NOMO-1 treated with DMSO at 0.1 percent for 48 hours (cell line): ENCODE results near the gene SRSF7.
A peak's percentile ranks its signal among the peaks of the same experiment; 100 is the strongest.
"Not testable (repeated sequence)": the region's sequence is repeated elsewhere in the genome, so short reads cannot be mapped to it uniquely, and the experiment has no call there.

ENCODE experiments used
- DNase-seq: peaks from one replicate; lab custom pipeline; 2025; ENCODE audit not compliant: unreplicated experiment; lab: John Stamatoyannopoulos, UW

The SRSF7 gene

DNA sequence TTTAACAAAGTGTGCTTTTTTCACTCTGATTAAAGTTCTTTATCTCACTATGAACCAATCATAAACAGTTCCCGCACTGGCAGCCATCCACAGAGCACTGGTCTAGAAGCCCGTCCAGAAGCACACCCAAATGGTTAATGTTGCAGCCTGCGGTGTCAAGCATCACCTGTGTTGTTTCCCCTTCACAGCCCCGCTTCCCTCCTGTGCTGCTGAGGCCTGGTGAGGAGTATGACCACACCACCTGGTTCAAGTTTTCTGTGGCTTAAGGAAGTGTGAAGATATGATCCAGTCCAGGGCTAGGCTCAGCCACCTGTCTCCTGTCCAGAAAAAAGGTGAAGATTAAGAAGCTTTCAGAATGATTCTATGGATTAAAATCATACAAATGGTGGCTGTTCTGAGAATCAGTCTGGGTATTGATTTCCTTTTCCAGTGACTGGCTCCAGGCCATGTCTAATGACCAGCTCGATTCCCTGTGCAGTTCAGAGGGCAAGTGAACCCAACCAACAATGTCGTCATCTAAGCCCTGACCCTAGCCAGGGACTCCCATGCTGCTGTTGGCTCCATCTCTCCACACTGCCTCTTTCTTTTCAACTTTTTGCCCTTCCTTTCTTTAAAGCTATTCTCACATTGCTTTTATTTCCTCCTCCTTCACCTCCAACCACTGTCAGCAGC is 17.7 kb downstream of the SRSF7 start:
- DNase-seq = no peak

DNA sequence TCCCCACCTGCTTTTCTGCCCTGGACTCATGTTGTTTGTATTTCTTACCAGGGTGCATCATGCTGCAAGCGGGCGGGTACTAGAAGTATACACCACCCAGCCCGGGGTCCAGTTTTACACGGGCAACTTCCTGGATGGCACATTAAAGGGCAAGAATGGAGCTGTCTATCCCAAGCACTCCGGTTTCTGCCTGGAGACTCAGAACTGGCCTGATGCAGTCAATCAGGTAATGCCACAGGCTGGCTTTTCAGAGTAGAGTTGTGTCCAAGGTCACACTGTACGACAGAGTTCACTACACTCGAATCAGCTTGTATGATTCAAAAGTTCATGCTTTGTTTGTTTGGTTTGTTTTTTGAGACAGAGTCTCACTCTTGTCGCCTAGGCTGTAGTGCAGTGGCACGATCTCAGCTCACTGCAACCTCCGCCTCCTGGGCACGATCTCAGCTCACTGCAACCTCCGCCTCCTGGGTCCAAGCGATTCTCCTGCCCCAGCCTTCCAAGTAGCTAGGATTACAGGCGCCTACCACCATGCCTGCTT is 19.4 kb downstream of the SRSF7 start:
- no peak for DNase-seq

DNA sequence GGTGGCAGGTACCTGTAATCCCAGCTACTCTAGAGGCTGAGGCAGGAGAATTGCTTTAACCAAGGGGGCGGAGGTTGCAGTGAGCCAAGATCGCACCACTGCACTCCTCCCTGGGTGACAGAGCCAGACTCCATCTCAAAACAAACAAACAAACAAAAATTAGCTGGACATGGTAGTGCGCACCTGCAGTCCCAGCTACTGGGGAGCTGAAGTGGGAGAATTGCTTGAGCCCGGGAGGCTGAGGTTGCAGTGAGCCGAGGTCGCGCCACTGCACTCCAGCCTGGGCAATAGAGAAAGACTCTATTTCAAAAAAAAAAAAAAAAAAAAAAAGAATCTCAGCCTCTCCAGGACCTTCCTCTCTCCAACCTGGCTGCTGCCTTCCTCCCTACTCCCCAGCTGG is 20.1 kb downstream of the SRSF7 start:
- DNase-seq = no peak

DNA sequence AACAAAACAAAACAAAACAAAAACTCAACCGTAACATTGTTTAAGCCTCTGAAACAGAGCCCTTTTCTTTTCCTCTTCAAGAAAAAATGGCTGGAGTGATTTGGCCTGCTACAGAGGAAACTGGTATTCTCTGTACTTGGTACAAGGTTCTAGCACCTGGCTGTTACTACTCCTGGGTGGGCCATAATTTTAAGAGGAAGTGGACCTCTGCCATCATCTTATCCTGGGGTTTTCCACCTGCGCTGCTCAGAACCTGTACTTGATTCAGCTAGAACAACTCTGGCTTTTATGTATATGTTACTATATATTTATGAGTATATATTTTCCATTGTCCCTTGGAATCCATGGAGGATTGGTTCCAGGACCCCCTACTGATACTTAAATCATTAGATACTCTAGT is 22.5 kb downstream of the SRSF7 start:
- no peak for DNase-seq

DNA sequence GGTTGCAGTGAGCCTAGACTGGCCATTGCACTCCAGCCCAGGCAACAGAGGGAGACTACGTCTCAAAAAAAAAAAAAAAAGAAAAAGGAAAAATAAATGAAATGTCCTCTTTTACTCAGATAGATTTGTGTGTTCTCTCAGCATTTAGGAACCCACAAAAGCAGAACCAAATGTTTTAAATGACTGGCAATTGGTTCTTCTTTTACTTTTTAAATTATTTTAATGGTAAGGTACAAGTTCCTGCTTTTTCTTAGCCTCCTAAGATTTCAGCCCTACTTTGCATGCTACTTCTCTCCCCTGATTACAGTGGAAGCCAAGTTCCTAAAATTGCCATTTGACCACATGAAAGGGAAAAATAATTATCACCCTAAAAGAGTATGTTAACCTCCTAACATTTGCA is 23.5 kb downstream of the SRSF7 start:
- peak; percentile 47 for DNase-seq

DNA sequence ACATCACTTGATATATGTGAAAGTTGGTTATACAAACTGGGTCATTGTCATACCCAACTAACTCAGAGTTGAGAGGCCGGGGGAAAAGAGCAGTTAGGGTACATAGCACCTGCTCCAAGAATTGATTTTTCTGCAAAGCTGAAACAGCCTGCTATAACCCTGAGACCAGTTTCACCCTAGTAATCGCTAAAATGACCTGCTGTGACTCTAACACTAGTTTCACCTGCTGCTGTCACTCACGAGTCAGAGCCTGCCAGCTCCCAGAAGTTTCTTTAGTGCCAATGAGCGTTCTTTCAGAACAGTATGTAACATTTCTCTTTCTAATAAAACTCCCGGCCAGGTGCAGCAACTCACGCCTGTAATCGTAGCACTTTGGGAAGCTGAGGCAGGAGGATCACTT is 28.0 kb downstream of the SRSF7 start:
- no peak for DNase-seq

DNA sequence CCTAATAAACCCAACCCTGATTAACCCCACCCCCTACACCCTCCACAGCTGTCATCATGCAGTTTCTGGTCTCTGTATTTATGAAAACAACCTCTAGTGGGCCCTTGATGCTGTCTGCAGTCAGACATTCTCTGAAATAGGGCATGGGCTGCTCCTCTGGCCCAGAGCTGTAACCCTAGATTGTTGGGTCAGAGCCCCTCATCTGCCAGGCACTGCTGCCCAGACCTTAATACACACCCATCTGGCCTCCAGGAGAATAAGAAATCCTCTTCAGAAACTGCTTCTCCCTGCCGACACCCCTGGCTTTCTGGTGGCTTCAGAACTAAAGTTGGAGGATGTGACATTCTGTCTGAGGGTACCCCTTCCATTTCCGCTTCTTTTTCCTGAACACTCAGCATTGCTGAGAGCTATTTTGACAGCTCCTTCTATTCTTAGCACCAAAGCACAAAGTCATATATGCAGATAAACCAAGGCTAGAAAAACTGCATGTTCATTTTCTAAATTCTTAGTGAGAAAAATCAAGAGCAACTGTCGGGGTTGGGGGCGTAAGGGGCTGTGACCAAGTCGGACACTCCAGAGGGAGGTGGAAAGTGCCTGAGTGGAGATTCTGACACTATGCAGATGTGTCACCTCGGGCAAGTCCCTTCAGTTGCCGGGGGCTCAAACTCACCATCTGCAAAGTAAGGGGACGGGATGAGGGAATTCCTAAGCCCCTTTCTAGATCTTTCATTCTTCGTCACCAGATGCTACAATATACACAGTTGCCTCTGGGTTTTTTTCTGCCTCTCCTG is 28.7 kb downstream of the SRSF7 start:
- no peak for DNase-seq

DNA sequence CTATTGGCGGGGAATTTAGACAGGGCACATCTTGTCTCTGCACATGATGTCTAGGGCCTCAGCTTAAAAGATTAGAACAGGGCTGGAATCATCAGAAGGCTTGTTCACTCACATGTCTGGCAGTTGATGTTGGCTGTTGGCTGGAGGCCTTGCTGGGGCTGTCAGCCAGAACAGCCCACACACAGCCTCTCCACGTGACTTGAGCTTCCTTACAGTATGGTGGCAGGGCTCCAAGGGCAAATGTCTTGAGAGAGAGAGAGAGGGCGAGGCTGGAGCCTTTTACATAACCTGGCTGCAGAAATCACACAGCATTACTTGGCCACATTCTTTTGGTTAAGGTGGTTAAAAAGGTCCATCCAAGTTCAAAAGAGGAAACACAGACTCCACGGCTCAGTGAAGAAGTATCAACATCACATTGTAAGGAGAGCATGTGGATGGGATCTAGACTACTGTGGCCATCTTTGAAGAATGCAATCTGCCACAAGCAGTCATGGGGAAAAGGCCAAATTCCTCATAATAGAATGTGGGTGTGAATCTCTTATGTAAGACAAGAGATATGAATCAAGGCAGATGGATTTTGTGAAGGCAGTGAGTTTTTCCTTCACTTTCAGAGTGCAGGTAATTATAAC is 30.4 kb downstream of the SRSF7 start:
- no peak for DNase-seq

DNA sequence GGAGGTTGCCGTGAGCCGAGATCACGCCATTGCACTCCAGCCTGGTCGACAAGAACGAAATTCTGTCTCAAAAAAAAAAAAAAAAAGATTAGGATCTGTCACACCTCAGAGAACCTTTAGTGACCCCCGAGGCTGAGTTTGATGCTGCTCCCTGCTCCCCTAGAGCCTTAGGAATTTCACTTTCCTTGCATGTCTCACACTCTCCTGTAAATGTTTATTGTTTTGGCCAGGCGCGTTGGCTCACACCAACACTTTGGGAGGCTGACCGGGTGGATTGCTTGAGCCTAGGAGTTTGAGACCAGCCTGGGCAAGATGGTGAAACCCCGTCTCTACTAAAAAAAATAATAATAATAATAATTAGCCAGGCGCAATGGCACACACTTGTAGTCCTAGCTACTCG is 31.5 kb downstream of the SRSF7 start:
- DNase-seq = no peak

DNA sequence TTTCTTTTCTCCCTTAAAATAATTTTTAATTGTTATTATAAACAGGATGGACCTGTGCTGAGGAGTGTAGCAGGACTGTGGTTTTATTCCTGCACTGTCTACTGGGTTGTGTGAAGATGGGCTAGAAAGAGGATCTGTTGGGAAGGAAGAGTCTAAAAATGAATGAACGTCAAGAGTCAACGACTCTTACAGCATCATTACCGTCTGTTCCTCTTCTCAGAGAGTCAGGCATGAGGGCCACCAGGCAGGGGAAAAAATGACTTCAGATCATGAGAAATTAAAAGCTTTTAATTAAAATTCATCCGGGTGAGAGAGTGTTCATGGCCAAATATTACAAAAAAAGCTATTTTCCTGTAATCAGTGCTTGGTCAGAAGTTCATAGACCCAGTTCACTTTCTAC is 32.6 kb downstream of the SRSF7 start:
- DNase-seq = no peak

DNA sequence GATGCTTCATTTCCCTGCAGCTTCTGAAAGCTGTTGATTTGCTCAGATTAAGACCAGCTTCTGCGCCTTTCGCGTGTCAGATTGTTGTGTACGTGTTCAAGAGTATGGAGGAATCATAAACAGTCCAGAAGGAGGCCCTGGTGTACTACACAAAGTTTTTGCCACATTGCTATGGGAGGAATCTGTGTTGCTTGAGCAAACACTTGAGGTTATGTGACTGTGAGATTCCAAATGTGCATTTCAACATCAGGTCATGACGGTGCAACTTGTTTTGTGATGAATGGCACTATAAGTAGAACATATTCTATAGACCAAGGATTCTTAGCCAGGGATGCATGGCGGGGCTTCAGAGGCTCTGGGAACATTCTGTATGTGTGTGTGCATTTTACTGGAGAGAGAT is 35.0 kb downstream of the SRSF7 start:
- peak; percentile 32 for DNase-seq

DNA sequence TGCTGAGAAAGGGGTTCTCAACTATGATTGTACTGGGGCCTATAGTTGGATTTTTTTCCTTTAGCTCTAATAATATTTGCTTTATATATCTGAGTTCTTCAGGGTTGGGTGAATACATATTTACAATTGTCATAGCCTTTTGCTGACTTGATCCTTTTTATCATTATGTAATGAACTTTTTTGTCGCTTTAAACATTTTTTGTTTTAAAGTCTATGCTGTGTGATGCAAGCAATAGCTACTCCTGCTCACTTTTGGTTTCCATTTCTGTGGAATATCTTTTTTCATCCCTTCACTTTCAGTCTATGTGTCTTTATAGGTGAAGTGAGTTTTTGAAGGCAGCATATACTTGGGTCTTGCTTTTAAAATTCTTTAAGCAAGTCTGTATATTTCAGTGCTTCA is 36.2 kb downstream of the SRSF7 start:
- DNase-seq = not testable (repeated sequence)

DNA sequence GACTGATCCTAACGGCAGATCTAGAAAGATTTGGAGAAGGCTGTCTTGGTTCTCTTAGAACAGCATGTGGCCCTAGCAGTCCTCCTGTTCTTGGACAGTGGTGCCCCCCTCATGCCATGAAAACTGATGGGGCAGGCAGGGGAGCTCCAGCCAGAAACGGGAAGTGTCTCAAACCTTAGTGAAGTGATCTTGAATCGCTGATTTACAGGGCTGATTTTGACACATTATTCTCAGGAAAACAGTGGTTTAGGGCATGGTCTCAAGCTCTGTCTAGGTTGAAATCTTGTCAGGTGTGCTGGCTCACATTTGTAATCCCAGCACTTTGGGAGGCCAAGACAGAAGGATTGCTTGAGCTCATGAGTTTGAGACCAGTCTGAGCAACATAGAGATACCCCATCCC is 37.8 kb downstream of the SRSF7 start:
- DNase-seq = peak; percentile 20

DNA sequence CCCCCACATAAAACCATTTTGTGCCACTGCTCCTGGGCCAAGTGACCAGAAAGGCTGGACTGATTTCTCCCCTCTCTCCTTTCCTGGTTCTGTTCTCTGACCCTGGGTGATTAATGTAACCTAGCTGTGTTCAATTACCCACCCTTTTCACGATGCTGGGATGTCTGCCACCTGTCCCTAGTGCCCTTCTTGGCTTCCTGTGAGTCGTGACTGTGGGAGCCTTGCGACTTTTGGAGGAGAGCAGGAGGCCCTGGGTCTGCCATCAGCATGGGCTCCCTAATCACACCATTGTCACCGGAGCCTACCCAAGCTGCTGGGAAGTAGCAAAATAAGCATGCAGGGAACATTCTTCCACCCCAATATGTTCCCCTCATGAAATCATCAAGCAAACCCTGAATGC is 38.3 kb downstream of the SRSF7 start:
- no peak for DNase-seq

DNA sequence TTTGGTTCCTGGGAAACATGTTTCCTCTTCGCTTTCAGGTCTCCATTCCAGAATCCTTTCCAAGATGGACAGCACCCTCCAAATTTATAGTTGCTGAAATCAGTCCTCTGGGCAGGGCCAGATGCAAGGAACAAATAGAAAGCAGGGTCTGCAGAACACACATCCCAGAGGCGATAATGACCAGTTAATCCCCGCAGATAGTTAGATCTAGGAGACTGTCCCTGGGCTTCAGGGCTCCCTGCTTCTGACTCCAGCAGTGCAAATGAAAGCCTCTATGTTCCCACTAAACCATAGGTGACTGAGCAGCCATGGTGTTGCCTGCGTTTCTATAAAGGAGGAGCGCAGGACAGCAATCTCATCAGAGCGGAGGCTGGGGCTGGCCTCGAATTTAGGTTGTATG is 38.7 kb downstream of the SRSF7 start:
- no peak for DNase-seq

DNA sequence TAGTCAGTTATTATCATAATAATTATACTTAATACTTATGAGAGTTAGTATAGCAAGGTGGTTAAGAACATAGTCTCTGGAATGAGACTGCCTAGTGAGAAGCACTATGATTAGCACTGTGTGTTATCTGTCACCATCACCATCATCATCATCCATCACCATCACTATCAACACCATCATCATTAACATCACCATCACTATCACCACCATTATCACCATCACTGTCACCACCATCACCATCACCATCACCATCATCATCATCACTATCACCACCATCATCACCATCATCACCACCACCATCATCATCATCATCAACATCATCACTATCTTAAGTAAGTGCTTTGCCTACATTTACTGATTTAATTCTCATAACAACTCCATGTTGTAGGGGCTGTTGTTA is 39.6 kb downstream of the SRSF7 start:
- DNase-seq = no peak

DNA sequence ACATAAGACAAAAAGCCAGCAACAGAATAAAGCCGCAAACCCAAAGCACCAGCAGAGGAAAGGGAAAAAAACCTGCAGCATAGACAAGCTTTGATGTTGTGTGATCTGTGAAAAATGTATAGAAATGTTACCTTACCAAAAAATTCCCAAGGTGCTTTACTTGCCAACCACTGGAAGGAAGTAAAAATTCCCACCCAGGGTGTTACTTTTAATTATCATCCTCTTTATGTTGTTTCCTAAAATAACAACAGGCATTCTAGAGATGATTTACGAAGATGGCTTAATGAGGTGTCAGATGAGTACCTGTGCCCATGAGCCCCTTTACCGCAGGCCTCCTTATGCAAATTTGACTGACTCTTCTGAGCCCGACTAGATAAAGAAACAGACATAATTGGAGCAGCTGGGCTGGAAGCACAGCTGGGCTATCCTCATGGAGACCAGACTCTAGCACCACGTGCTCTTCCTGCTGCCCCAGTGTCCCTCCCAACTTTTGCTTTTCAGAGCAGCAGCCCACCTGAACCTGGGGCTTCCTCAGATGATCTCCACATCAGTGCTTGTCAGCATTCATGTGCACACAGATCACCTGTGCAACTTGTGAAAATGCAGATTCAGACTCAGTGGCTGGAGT is 41.5 kb downstream of the SRSF7 start:
- no peak for DNase-seq

DNA sequence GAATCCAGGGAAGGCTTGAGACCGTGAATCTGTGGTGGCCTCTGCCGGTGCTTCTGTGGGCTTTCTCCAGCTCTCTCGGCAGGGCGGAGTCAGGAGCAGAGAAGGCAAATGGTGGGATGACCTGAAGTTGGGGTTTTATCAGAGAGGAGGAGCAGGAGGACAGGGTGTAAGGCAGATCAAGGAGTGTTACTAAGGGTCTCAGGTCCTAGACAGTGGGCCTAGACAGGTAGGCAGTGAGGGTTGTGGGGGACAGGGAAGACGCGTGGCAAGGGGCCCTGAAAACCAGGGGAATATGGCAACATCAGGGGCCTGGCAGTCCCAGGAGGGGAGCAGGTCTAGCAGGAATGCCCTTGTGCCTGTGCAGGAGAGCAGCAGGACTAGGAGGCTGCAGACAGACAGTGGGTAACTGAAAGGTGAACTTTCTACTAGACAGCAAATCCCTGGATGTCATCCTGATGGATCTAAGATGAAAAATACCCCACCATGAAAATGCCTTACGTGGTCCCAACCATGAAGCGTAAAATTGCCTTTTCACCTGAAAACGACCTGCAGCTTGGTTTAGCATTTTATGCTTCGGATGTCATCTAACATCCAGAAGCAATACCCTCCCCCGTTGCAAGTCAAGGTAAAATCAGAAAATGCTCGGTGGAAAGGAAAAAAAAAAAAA is 42.1 kb downstream of the SRSF7 start:
- DNase-seq = no peak

DNA sequence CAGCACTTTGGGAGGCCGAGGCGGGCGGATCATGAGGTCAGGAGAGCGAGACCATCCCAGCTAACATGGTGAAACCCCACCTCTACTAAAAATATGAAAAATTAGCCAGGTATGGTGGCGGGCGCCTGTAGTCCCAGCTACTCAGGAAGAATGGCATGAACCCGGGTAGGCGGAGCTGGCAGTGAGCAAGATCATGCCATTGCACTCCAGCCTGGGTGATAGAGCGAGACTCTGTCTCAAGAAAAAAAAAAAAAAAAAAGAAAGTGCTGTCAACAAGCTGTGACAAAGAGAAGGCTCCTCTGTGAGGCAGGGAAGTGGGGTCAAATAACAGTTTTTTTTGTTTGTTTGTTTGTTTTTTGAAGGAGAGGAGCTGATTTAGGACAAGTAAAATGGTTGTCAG is 42.7 kb downstream of the SRSF7 start:
- DNase-seq = not testable (repeated sequence)

DNA sequence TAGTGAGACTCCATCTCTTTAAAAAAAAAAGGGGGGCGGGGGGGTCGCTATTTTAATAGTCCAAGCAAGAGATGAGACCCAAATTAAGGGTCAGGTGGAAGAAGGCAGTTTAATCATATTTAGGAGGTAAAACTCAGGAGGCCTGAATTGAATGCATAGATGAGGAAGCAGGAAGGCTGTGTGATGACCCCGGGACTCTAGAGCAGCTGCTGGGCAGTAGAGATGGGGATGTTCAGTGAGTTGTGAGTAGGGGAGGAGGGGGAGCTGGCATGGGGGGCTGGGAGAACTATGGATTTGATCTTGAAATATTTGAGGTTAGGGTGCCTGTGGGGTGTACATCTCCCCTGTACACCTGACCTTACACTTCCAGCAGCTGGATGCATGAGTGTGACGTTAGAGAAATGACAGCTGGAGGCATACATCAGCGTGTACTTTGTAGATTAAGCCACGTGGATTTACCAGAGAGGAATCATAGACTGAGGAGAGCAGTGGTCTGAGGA is 44.3 kb downstream of the SRSF7 start:
- DNase-seq = no peak

DNA sequence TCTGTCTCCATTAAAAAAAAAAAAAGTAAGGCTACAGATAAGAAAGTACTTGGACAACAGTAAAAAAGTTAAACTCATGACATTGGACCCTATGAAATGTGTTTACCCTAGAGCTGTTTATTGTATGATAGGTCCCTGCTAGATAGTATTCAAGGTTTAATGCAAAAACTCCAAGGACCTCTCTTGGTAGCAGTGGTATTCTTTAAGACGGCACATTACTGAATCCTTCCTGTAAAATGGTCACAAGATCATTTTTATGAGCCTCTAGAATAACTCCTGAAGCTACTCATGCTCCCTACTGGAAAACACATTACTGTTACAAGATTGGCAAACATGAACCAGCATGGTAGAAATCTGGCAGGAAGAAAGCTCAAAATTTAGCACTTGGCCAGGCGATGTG is 46.5 kb downstream of the SRSF7 start:
- DNase-seq = no peak
